ENCODE data around the gene MTHFD1L.
"Not testable (repeated sequence)": the region's sequence is repeated elsewhere in the genome, so short reads cannot be mapped to it uniquely, and the experiment has no call there.

Gene MTHFD1L

GRCh38 chr6:151065027-151065815, 199.7 kb downstream of the MTHFD1L start:
- DNase-seq (ENCODE audit: low read depth, low spot score): no peak

GRCh38 chr6:151067684-151068596, 202.4 kb downstream of the MTHFD1L start:
- DNase-seq (ENCODE audit: low read depth, low spot score): peak; percentile 93

- DNase-seq (ENCODE audit: low read depth, low spot score): peak; percentile 80
Measured at GRCh38 chr6:151068761-151069312, 203.3 kb downstream of the MTHFD1L start.

GRCh38 chr6:151069641-151070040, 204.1 kb downstream of the MTHFD1L start:
- no peak for DNase-seq (ENCODE audit: low read depth, low spot score)

DNA sequence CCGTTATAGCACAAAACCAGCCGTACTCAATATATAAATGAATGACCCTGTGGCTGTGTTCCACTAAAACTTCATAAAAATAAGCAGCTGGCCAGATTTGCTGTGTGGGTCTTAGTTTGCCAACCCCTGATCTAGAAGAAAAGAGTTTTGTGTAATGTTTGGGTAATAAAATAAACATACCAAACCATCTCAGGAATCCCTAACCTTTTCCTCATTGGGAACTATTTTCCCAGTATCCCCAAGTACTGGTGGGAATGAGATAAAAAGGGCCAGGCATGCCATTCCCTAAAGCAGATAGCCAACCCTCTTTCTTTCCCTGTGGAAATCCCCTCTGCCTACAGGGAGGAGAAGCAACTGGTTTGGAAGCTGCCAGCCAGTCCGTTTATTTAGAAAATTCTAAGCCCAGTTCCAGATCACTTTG, 205.1 kb downstream of the MTHFD1L start:
- DNase-seq (ENCODE audit: low read depth, low spot score): peak; percentile 74

GRCh38 chr6:151071295-151071694, 205.8 kb downstream of the MTHFD1L start:
- peak; percentile 90 for DNase-seq (ENCODE audit: low read depth, low spot score)

- no peak for DNase-seq (ENCODE audit: low read depth, low spot score)
Measured at GRCh38 chr6:151073146-151073545, 207.6 kb downstream of the MTHFD1L start.

- no peak for DNase-seq (ENCODE audit: low read depth, low spot score)
Measured at GRCh38 chr6:151073701-151074100, 208.2 kb downstream of the MTHFD1L start.

GRCh38 chr6:151075005-151075404, 209.5 kb downstream of the MTHFD1L start:
- DNase-seq (ENCODE audit: low read depth, low spot score): no peak

DNA sequence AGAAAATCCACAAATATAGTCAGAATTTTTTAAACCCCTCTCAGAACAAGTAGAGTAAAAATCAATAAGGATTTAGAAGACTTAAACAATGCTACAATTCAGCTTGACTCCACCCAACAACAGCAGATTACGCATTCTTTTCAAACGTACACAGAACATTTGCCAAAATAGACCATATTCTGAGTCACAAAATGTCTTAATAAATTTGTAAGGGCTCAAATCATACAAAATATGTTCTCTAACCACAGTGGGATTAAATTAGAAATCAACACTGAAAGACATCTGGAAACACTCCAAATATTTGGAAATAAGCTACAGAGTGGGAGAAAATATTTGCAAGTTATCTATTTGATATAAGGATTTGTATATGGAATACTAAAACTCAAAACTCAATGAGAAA, 210.0 kb downstream of the MTHFD1L start:
- no peak for DNase-seq (ENCODE audit: low read depth, low spot score)

GRCh38 chr6:151075930-151076555, 210.5 kb downstream of the MTHFD1L start:
- no peak for DNase-seq (ENCODE audit: low read depth, low spot score)

DNA sequence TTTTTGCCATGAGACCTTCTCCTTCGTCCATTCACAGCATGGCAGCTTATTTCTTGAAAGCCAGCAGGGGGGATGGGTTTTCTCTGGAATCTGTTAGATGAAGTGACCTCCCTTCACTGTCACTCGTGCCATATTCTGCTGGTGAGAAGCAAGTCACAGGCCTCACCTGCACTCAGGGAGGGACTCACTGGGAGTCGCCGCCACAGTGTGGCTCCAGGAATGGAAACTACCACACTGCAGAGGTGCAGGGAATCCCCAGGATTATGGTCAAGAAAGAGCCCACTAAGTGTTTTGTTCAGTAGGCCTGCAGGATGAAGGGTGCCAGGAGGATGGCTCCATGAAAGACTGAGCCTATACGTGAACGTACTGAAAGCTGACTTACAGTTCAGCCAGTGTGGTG, 213.2 kb downstream of the MTHFD1L start:
- no peak for DNase-seq (ENCODE audit: low read depth, low spot score)

GRCh38 chr6:151081656-151082055, 216.2 kb downstream of the MTHFD1L start:
- DNase-seq (ENCODE audit: low read depth, low spot score): no peak

- DNase-seq (ENCODE audit: low read depth, low spot score): no peak
Measured at GRCh38 chr6:151082079-151082478, 216.6 kb downstream of the MTHFD1L start.

- no peak for DNase-seq (ENCODE audit: low read depth, low spot score)
Measured at GRCh38 chr6:151084275-151084674, 218.8 kb downstream of the MTHFD1L start.

DNA sequence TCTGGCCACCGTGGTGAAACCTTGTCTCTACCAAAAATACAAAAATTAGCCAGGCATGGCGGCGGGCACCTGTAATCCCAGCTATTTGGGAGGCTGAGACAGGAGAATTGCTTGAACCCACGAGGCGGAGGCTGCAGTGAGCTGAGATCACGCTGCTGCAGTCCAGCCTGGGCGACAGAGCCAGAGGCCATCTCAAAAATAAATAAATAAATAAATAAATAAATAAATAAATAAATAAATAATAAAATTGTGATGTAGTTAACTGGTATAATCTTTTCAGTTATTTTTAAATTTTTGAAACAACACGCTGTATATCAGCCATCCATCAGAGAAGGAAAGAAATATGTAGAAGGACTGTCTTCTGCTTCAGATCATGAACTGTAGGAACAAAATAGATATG, 221.6 kb downstream of the MTHFD1L start:
- not testable (repeated sequence) for DNase-seq (ENCODE audit: low read depth, low spot score)

DNA sequence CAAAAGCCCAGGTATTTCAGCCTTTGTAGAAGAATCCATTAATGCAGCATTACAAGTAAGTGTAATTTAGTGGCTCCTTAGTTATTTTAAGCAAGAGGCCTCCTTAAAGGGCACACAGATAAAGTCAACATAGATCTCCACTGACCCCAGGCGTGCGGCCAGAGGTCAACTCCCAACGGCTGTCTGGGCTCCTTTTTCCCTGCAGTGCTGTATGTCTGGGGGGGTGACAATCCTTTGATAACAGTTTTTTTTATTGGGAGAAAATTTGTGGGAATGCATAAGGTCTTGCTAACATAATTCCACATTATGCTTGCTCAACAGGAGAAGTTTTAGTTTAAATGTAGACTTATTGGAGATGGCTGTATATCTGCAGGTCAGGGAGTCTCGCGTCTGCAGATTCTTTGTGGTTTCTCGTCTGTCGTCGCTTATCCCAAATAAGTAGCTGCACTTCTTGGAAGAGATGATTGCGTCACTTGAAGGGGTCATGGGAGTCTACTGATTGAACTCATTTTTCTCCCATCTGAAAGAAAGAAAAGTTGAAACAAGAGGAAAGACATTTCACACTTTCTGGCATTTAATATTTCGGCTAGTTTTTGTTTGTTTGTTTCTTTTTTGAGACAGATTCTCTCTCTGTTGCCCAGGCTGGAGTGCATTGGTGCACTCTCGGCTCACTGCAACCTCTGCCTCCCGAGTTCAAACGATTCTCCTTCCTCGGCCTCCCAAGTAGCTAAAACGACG, 222.5 kb downstream of the MTHFD1L start:
- peak; percentile 30 for DNase-seq (ENCODE audit: low read depth, low spot score)

GRCh38 chr6:151088599-151088935, 223.1 kb downstream of the MTHFD1L start:
- DNase-seq (ENCODE audit: low read depth, low spot score): no peak

GRCh38 chr6:151088963-151089362, 223.5 kb downstream of the MTHFD1L start:
- no peak for DNase-seq (ENCODE audit: low read depth, low spot score)

- DNase-seq (ENCODE audit: low read depth, low spot score): no peak
Measured at GRCh38 chr6:151089978-151090377, 224.5 kb downstream of the MTHFD1L start.

GRCh38 chr6:151091571-151091970, 226.1 kb downstream of the MTHFD1L start:
- DNase-seq (ENCODE audit: low read depth, low spot score): no peak
